PC-9 (cell line): ENCODE measurements around the gene KRTAP10-6.
"Not testable (repeated sequence)": the region's sequence is repeated elsewhere in the genome, so short reads cannot be mapped to it uniquely, and the experiment has no call there.

Experiments
- CTCF ChIP-seq: fragments of 200-600 bp; sonication (generic); conservative IDR thresholded peaks from 2 replicates; pipeline ENCODE4 v1.6.1; 2017; ENCODE audit warnings: mixed run types, antibody characterized with exemption, mild to moderate bottlenecking, moderate library complexity
- EZH2 ChIP-seq: fragments of 200-600 bp; sonication (generic); IDR thresholded peaks from 2 replicates; pipeline ENCODE4 v1.8.0; 2017; ENCODE audit warnings: antibody characterized with exemption, low read depth

- not testable (repeated sequence) for TF ChIP-seq CTCF, EZH2
Observed at GRCh38 chr21:44637851-44638348, 45.6 kb upstream of the KRTAP10-6 start.
